Neutrophil (primary cell): ENCODE results near the gene CNTN4.

Experiments used
- H3K27ac ChIP-seq: fragments of 200-600 bp; sonication (generic); 2 replicates; pipeline ENCODE4 v1.5.1; 2016; ENCODE audit warnings: mild to moderate bottlenecking, moderate library complexity
- H3K27me3 ChIP-seq: fragments of 200-600 bp; sonication (generic); 2 replicates; pipeline ENCODE4 v1.6.0; 2016; ENCODE audit warnings: mild to moderate bottlenecking
- H3K36me3 ChIP-seq: fragments of 200-600 bp; sonication (generic); 2 replicates; pipeline ENCODE4 v1.5.1; 2017
- H3K4me1 ChIP-seq, 2 experiments: fragments of 200-600 bp in 1 of 2; sonication (generic) in 1 of 2; 1 replicate in 1 of 2; 2 replicates in 1 of 2; pipeline versions ENCODE4 v1.5.1 to v1.6.1; 2013 to 2016; ENCODE audit warnings: low read depth in 1 of 2, low read length in 1 of 2, mild to moderate bottlenecking in 1 of 2, moderate library complexity in 1 of 2; ENCODE audit not compliant: control insufficient read depth in 1 of 2, insufficient read depth in 1 of 2
- H3K4me3 ChIP-seq, 2 experiments: fragments of 200-600 bp in 1 of 2; sonication (generic) in 1 of 2; 1 replicate in 1 of 2; 2 replicates in 1 of 2; pipeline ENCODE4 v1.5.1; 2013 to 2016; ENCODE audit warnings: low read depth in 1 of 2, low read length in 1 of 2, mild to moderate bottlenecking in 1 of 2, moderate library complexity in 1 of 2
- H3K9me3 ChIP-seq: fragments of 200-600 bp; sonication (generic); 2 replicates; pipeline ENCODE4 v1.5.1; 2016
- CTCF ChIP-seq: fragments of 200-600 bp; sonication (generic); IDR thresholded peaks from 2 replicates; pipeline ENCODE4 v1.5.1; 2016; ENCODE audit warnings: antibody characterized with exemption

CNTN4 gene

GRCh38 chr3:2153053-2153452 is 54.4 kb downstream of the CNTN4 start:
- no peaks in the 10 kb centered on the region for H3K27me3 ChIP-seq
- H3K4me1 ChIP-seq, result no peaks in the 10 kb centered on the region
- TF ChIP-seq CTCF, result no peak
- H3K4me3 ChIP-seq, result no peak overlapping the region
- H3K36me3 ChIP-seq, result no peaks in the 10 kb centered on the region
- H3K27ac ChIP-seq, result no peak overlapping the region
- H3K9me3 ChIP-seq, result no peaks in the 10 kb centered on the region

- no peak for TF ChIP-seq CTCF
- Histone ChIP-seq H3K4me3 (no peak overlapping the region), H3K27ac (no peak overlapping the region)
These were observed 54.9 kb downstream of the CNTN4 start for GRCh38 chr3:2153547-2153946.

GRCh38 chr3:2154621-2155020 is 56.0 kb downstream of the CNTN4 start:
- Histone ChIP-seq H3K4me1 (no peaks in the 10 kb centered on the region), H3K36me3 (no peaks in the 10 kb centered on the region), H3K9me3 (no peaks in the 10 kb centered on the region), H3K4me3 (no peak overlapping the region), H3K27me3 (no peaks in the 10 kb centered on the region), H3K27ac (no peak overlapping the region)
- TF ChIP-seq CTCF, result no peak

More at GRCh38 chr3:2153547-2153946, 54.9 kb downstream of the CNTN4 start:
- Histone ChIP-seq H3K9me3 (no peaks in the 10 kb centered on the region), H3K4me1 (no peaks in the 10 kb centered on the region), H3K27me3 (no peaks in the 10 kb centered on the region), H3K36me3 (no peaks in the 10 kb centered on the region)

DNA sequence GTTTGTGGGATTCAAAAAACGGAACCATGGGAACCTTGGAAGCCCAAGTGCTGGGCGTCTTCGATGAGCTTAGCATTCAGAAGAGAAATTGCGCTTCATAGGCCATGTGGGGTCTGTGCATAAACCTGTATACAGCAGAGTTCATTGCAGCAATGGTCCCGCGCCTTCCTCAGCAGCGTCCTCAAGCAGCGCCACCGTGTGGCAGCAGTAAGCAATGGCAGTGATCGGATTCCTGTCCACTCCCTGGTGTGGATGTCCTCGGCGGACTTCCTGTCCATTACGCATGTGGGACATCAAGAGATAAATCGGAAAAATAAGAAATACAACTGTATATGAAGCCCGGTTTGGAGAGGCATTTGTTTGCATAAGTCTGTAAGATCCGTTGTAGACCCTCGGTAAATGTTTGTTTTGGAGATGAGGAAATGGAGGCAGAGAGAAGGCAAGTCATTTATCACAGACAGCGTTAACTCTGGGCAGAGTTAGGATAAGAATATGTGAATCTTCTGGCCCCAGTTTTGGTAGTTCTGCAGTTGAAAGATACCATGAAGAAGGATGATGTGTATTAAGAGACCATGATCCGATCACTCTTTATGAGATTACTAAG is 57.7 kb downstream of the CNTN4 start:
- Histone ChIP-seq H3K4me1 (no peaks in the 10 kb centered on the region), H3K36me3 (no peaks in the 10 kb centered on the region), H3K9me3 (no peaks in the 10 kb centered on the region), H3K27me3 (no peaks in the 10 kb centered on the region), H3K4me3 (no peak overlapping the region), H3K27ac (no peak overlapping the region)
- TF ChIP-seq CTCF, result no peak

GRCh38 chr3:2158828-2159227 is 60.2 kb downstream of the CNTN4 start:
- H3K27ac ChIP-seq, result no peak overlapping the region
- H3K27me3 ChIP-seq, result no peaks in the 10 kb centered on the region
- H3K4me1 ChIP-seq, result no peaks in the 10 kb centered on the region
- TF ChIP-seq CTCF, result no peak
- no peaks in the 10 kb centered on the region for H3K36me3 ChIP-seq
- no peak overlapping the region for H3K4me3 ChIP-seq
- no peaks in the 10 kb centered on the region for H3K9me3 ChIP-seq

DNA sequence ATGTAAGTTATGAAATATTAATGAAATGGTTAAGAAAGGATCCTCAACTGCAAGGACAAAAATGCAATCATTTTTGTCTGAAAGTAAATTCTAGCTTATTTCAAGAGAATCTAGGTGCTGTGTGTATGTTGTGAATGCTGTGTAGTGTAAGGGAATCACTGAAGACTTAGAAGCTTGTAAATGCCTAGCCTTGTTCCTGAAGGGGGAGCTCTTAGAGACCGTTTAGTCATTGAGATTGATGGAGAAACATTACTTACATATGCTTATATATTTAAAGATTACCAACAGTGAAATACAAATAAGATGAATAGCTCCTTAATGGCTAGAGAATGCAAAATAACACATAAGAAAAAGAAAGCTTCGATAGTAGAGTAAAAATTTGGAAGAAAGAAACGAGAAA is 67.9 kb downstream of the CNTN4 start:
- TF ChIP-seq CTCF, result no peak
- Histone ChIP-seq H3K9me3 (no peaks in the 10 kb centered on the region), H3K27ac (no peak overlapping the region), H3K4me3 (no peak overlapping the region), H3K36me3 (no peaks in the 10 kb centered on the region), H3K4me1 (no peaks in the 10 kb centered on the region), H3K27me3 (no peaks in the 10 kb centered on the region)
